ENCODE results near the gene NDUFA7. TPM values are rescaled to one million over a fixed set of nuclear protein-coding genes. Genes with fewer than 3 reads are reported as not detected.

The NDUFA7 gene
- total RNA-seq, 1 experiment from 2014 or later: 70.2 TPM

DNA sequence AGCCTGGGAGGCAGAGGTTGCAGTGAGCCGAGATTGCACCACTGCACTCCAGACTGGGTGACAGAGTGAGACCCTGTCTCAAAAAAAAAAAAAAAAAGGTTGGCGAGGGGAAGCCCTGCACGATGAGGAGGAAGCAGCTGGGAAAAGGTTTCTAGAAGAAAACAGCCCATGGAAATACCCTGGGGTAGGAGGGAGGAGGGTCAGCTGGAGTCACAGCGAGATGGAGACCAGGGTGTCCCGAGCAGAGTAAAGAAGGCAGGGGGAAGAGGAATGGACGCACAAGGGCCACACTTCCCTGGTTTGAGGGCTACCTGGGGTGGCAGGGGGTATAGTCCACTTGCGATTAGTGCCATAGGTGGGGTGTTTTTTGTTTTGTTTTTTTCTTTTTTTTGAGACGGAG lies 15.5 kb upstream of the NDUFA7 start:
- no TSS peak for BruUV-seq (replicated peaks)
- intact Hi-C loops (cut with micrococcal nuclease; ENCODE audit: unreplicated experiment): no loop called here
- Histone ChIP-seq H3K4me3 (ENCODE audit: low read depth, low read length, poor library complexity, severe bottlenecking) (no peak overlapping the region), H3K36me3 (ENCODE audit: insufficient read depth, low read length, poor library complexity, severe bottlenecking) (no peaks in the 10 kb centered on the region), H3K9me3 (ENCODE audit: low read depth, low read length, poor library complexity, severe bottlenecking) (no peaks in the 10 kb centered on the region), H3K27ac (ENCODE audit: low read depth, low read length, poor library complexity, severe bottlenecking) (no peak overlapping the region), H3K4me1 (ENCODE audit: insufficient read depth, low read length, poor library complexity, severe bottlenecking) (no peaks in the 10 kb centered on the region), H3K27me3 (replicated peaks; ENCODE audit: insufficient read depth, low read depth, low read length, poor library complexity) (peaks cover 25% of the 10 kb centered on the region)
- DNase-seq (ENCODE audit: low spot score): no peak
- ChIA-PET POLR2A (ENCODE audit: low non-redundant PET) (no interaction called here), CTCF (no interaction called here)
- TF ChIP-seq EZH2 (IDR thresholded peaks at IDR 0.05; ENCODE audit: borderline replicate concordance, low read depth, low read length, poor library complexity, severe bottlenecking): no peak
- TF ChIP-seq, protein P1, sequence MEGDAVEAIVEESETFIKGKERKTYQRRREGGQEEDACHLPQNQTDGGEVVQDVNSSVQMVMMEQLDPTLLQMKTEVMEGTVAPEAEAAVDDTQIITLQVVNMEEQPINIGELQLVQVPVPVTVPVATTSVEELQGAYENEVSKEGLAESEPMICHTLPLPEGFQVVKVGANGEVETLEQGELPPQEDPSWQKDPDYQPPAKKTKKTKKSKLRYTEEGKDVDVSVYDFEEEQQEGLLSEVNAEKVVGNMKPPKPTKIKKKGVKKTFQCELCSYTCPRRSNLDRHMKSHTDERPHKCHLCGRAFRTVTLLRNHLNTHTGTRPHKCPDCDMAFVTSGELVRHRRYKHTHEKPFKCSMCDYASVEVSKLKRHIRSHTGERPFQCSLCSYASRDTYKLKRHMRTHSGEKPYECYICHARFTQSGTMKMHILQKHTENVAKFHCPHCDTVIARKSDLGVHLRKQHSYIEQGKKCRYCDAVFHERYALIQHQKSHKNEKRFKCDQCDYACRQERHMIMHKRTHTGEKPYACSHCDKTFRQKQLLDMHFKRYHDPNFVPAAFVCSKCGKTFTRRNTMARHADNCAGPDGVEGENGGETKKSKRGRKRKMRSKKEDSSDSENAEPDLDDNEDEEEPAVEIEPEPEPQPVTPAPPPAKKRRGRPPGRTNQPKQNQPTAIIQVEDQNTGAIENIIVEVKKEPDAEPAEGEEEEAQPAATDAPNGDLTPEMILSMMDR (conservative IDR thresholded peaks at IDR 0.05; ENCODE audit: low read depth, low read length): no peak

DNA sequence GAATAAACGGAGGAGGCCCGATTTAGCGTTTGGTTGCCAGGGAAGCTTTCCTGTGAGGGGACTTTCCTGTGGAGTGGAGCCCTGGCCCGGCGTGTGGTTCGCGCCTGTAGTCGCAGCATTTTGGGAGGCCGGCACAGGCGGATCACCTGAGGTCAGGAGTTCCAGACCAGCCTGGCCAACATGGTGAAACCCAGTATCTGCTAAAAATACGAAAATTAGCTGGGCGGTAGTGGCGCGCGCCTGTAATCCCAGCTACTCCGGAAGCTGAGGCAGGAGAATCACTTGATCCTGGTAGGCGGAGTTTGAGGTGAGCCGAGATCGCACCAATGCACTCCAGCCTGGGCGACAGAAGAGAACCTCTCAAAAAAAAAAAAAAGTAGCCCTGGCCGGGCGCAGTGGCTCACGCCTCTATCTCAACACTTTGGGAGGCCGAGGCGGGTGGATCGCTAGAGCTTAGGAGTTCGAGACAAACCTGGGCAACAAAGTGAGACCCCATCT lies 14.9 kb upstream of the NDUFA7 start:
- POLR2A ChIA-PET (ENCODE audit: low non-redundant PET): no interaction called here
- CTCF ChIA-PET: no interaction called here
- Histone ChIP-seq H3K4me1 (ENCODE audit: insufficient read depth, low read length, poor library complexity, severe bottlenecking) (no peaks in the 10 kb centered on the region), H3K27me3 (replicated peaks; ENCODE audit: insufficient read depth, low read depth, low read length, poor library complexity) (peaks cover 25% of the 10 kb centered on the region), H3K9me3 (ENCODE audit: low read depth, low read length, poor library complexity, severe bottlenecking) (no peaks in the 10 kb centered on the region), H3K36me3 (ENCODE audit: insufficient read depth, low read length, poor library complexity, severe bottlenecking) (no peaks in the 10 kb centered on the region), H3K27ac (ENCODE audit: low read depth, low read length, poor library complexity, severe bottlenecking) (no peak overlapping the region), H3K4me3 (ENCODE audit: low read depth, low read length, poor library complexity, severe bottlenecking) (peak overlapping the region; percentile 46)
- BruUV-seq (replicated peaks): no TSS peak
- intact Hi-C loops (cut with micrococcal nuclease; ENCODE audit: unreplicated experiment): no loop called here
- TF ChIP-seq EZH2 (IDR thresholded peaks at IDR 0.05; ENCODE audit: borderline replicate concordance, low read depth, low read length, poor library complexity, severe bottlenecking): no peak
- TF ChIP-seq, protein P1 (conservative IDR thresholded peaks at IDR 0.05; ENCODE audit: low read depth, low read length): no peak
- DNase-seq (ENCODE audit: low spot score): no peak

DNA sequence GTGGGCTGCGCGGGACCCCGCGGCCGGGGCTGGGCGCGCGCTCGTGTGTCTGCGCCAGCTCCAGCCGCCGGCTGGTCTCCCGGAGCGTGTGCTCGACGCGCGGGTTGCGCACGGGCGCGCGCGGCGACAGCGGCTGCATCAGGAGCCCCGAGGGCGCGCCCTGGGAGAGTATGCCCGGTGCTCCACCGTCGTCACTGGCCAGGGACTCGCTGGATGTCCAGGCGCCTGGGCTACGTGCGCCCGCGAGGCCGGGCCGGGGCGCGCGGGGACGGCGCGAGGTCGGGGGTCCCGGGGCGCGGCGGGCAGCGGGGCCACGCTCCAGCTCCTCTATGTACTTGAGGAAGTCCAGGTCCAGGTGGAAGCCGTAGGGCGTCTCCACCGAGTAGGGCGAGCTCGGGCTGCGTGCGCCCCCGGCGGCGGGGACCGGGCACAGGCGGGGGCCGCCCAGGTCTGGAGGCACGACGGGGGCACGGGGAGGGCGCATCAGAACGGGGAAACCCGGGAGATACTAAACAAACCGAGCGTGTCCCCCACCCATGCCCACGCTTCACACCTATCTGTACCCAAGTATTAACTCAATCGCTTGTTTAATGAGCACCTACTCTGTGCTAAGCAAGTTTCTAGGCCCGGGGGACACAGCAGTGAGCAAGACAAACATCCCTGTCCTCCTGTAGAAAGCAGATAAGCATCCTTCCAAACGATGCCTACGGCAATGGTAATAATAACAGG lies 14.3 kb upstream of the NDUFA7 start:
- no peak for DNase-seq (ENCODE audit: low spot score)
- H3K4me1 ChIP-seq (ENCODE audit: insufficient read depth, low read length, poor library complexity, severe bottlenecking): no peaks in the 10 kb centered on the region
- CTCF ChIA-PET: no interaction called here
- BruUV-seq (replicated peaks): no TSS peak
- no peaks in the 10 kb centered on the region for H3K9me3 ChIP-seq (ENCODE audit: low read depth, low read length, poor library complexity, severe bottlenecking)
- no peak for TF ChIP-seq EZH2 (IDR thresholded peaks at IDR 0.05; ENCODE audit: borderline replicate concordance, low read depth, low read length, poor library complexity, severe bottlenecking)
- TF ChIP-seq, protein P1 (conservative IDR thresholded peaks at IDR 0.05; ENCODE audit: low read depth, low read length): peak; percentile 43
- no peaks in the 10 kb centered on the region for H3K36me3 ChIP-seq (ENCODE audit: insufficient read depth, low read length, poor library complexity, severe bottlenecking)
- intact Hi-C loops (cut with micrococcal nuclease; ENCODE audit: unreplicated experiment): no loop called here
- peaks cover 25% of the 10 kb centered on the region for H3K27me3 ChIP-seq (replicated peaks; ENCODE audit: insufficient read depth, low read depth, low read length, poor library complexity)
- peak overlapping the region; percentile 46 for H3K4me3 ChIP-seq (ENCODE audit: low read depth, low read length, poor library complexity, severe bottlenecking)
- no peak overlapping the region for H3K27ac ChIP-seq (ENCODE audit: low read depth, low read length, poor library complexity, severe bottlenecking)
- POLR2A ChIA-PET (ENCODE audit: low non-redundant PET): interaction anchor here (0.6 kb wide), 1 partner anchor 137 kb away, joined by 3 read pairs; no protein-coding TSS in a partner anchor
